Astrocyte (in vitro differentiated cells and primary cell): ENCODE measurements around the gene DHX35. TPM values are rescaled to one million over a fixed set of nuclear protein-coding genes. Genes with fewer than 3 reads are reported as not detected.

Experiments
- DNase-seq: peaks from one replicate; pipeline ENCODE4 v3.0.0-alpha.2; 2010; ENCODE audit warnings: low read depth
- FAIRE-seq: peaks from 2 replicates; lab custom pipeline; 2011; peaks lifted over from hg19 to GRCh38; lab: Jason Lieb, UNC
- H2AFZ ChIP-seq: 2 replicates; pipeline ENCODE4 v1.6.0; 2012; ENCODE audit warnings: low read depth, low read length, inconsistent platforms
- H3K27ac ChIP-seq: 2 replicates; pipeline ENCODE4 v1.5.1; 2011; ENCODE audit warnings: low read depth, low read length, inconsistent platforms
- H3K27me3 ChIP-seq: 2 replicates; pipeline ENCODE4 v1.6.0; 2011; ENCODE audit warnings: low read length, inconsistent platforms; ENCODE audit not compliant: insufficient read depth
- H3K36me3 ChIP-seq: 2 replicates; pipeline ENCODE4 v1.5.1; 2011; ENCODE audit warnings: low read length, inconsistent platforms; ENCODE audit not compliant: insufficient read depth
- H3K4me1 ChIP-seq: 2 replicates; pipeline ENCODE4 v1.5.1; 2011; ENCODE audit warnings: low read length, inconsistent platforms; ENCODE audit not compliant: insufficient read depth
- H3K4me2 ChIP-seq: 2 replicates; pipeline ENCODE4 v1.6.0; 2012; ENCODE audit warnings: low read length, inconsistent platforms
- H3K4me3 ChIP-seq: 2 replicates; pipeline ENCODE4 v1.5.1; 2011; ENCODE audit warnings: low read depth, mild to moderate bottlenecking, low read length, inconsistent platforms; ENCODE audit not compliant: insufficient read depth
- H3K79me2 ChIP-seq: 2 replicates; pipeline ENCODE4 v1.6.0; 2012; ENCODE audit warnings: mild to moderate bottlenecking, low read length, inconsistent platforms; ENCODE audit not compliant: insufficient read depth
- H3K9ac ChIP-seq: 2 replicates; pipeline ENCODE4 v1.6.0; 2012; ENCODE audit warnings: mild to moderate bottlenecking, low read length, inconsistent platforms
- H3K9me3 ChIP-seq: 2 replicates; pipeline ENCODE4 v1.5.1; 2012; ENCODE audit warnings: low read depth, mild to moderate bottlenecking, low read length, inconsistent platforms; ENCODE audit not compliant: insufficient read depth
- H4K20me1 ChIP-seq: 2 replicates; pipeline ENCODE4 v1.6.0; 2012; ENCODE audit warnings: low read length, inconsistent platforms; ENCODE audit not compliant: insufficient read depth
- H3K27ac Mint-ChIP-seq: one replicate; pipeline ENCODE4 v1.8.0; 2021; ENCODE audit warnings: mild to moderate bottlenecking, mixed read lengths; ENCODE audit not compliant: unreplicated experiment
- H3K27me3 Mint-ChIP-seq: one replicate; pipeline ENCODE4 v1.8.0; 2021; ENCODE audit warnings: low read depth, mixed read lengths; ENCODE audit not compliant: unreplicated experiment
- H3K36me3 Mint-ChIP-seq: one replicate; pipeline ENCODE4 v1.8.0; 2021; ENCODE audit warnings: low read depth, mixed read lengths; ENCODE audit not compliant: unreplicated experiment
- H3K4me1 Mint-ChIP-seq: one replicate; pipeline ENCODE4 v1.8.0; 2021; ENCODE audit warnings: low read depth, mixed read lengths; ENCODE audit not compliant: unreplicated experiment
- H3K4me3 Mint-ChIP-seq: one replicate; pipeline ENCODE4 v1.8.0; 2021; ENCODE audit warnings: mild to moderate bottlenecking, moderate library complexity, mixed read lengths; ENCODE audit not compliant: unreplicated experiment
- H3K9me3 Mint-ChIP-seq: one replicate; pipeline ENCODE4 v1.8.0; 2021; ENCODE audit warnings: mild to moderate bottlenecking, mixed read lengths; ENCODE audit not compliant: unreplicated experiment
- CTCF ChIP-seq: IDR thresholded peaks from 2 replicates; pipeline ENCODE4 v1.5.1; 2011; ENCODE audit warnings: low read depth, mild to moderate bottlenecking, inconsistent platforms, low read length, moderate library complexity; ENCODE audit not compliant: insufficient read depth
- EZH2 ChIP-seq: IDR thresholded peaks from 2 replicates; pipeline ENCODE4 v1.6.1; 2012; ENCODE audit warnings: mild to moderate bottlenecking, low read length, inconsistent platforms; ENCODE audit not compliant: insufficient read depth
- total RNA-seq: library from RNA; stranded (reverse); gene quantifications from 2 replicates; pipeline ENCODE4 v1.2.1, GENCODE V29; 2021

DHX35 gene
- total RNA-seq, 1 donor from 2014 or later = 7.8 TPM

GRCh38 chr20:38926142-38926933, 35.8 kb upstream of the DHX35 start, which contains the start of gene FAM83D:
FAM83D (plus strand) TSS chr20:38926417; CDS start chr20:38926443, 26 bp downstream.
- H3K79me2 ChIP-seq = peaks cover 51% of the 10 kb centered on the region
- peak within 1 kb of the TSS; percentile 97 for H2AFZ ChIP-seq
- H3K9me3 Mint-ChIP-seq = peaks cover 2% of the 10 kb centered on the region
- FAIRE-seq = no peak
- no peaks in the 10 kb centered on the region for H3K36me3 Mint-ChIP-seq
- H3K9ac ChIP-seq = peak within 1 kb of the TSS; percentile 78
- peak; percentile 93 for DNase-seq
- peak within 1 kb of the TSS; percentile 84 for H3K4me2 ChIP-seq
- H3K9me3 ChIP-seq = no peaks in the 10 kb centered on the region
- H3K36me3 ChIP-seq = no peaks in the 10 kb centered on the region
- peaks cover 5% of the 10 kb centered on the region for H3K27me3 Mint-ChIP-seq
- H4K20me1 ChIP-seq = peaks cover 3% of the 10 kb centered on the region
- H3K4me1 Mint-ChIP-seq = no peaks in the 10 kb centered on the region
- TF ChIP-seq EZH2 (no peak), CTCF (no peak)
- no peak within 1 kb of the TSS for H3K27ac Mint-ChIP-seq
- H3K4me3 ChIP-seq = peak within 1 kb of the TSS; percentile 70
- H3K27me3 ChIP-seq = peaks cover 3% of the 10 kb centered on the region
- H3K4me1 ChIP-seq = peaks cover 6% of the 10 kb centered on the region
- peak within 1 kb of the TSS; percentile 84 for H3K4me3 Mint-ChIP-seq
- peak within 1 kb of the TSS; percentile 55 for H3K27ac ChIP-seq

- Histone ChIP-seq H3K9ac (peak overlapping the region; percentile 78), H3K27ac (peak overlapping the region; percentile 55), H3K27me3 (peaks cover 3% of the 10 kb centered on the region), H3K36me3 (no peaks in the 10 kb centered on the region), H3K79me2 (peaks cover 58% of the 10 kb centered on the region), H3K4me2 (peak overlapping the region; percentile 84), H2AFZ (peak overlapping the region; percentile 97), H4K20me1 (peaks cover 3% of the 10 kb centered on the region), H3K4me3 (peak overlapping the region; percentile 70), H3K4me1 (peaks cover 6% of the 10 kb centered on the region), H3K9me3 (no peaks in the 10 kb centered on the region)
- H3K27ac Mint-ChIP-seq = no peak overlapping the region
- TF ChIP-seq EZH2 = no peak
- TF ChIP-seq CTCF = no peak
- FAIRE-seq (no peak), DNase-seq (no peak)
- no peaks in the 10 kb centered on the region for H3K36me3 Mint-ChIP-seq
- H3K27me3 Mint-ChIP-seq = no peaks in the 10 kb centered on the region
- H3K4me3 Mint-ChIP-seq = peak overlapping the region; percentile 84
- H3K4me1 Mint-ChIP-seq = no peaks in the 10 kb centered on the region
- peaks cover 2% of the 10 kb centered on the region for H3K9me3 Mint-ChIP-seq
Observed at GRCh38 chr20:38926934-38927616, 35.1 kb upstream of the DHX35 start.
